OCI-LY3 (cell line): ENCODE results near the gene OCRL.

ENCODE experiments used
- EZH2phosphoT487 ChIP-seq: fragments of 200-600 bp; shearing (Covaris generic); IDR thresholded peaks from 2 replicates; pipeline ENCODE4 v1.6.1; 2018; ENCODE audit warnings: antibody characterized with exemption, mixed run types, low read depth
- TF ChIP-seq, protein P1 (sequence below): fragments of 200-600, 300-600 bp; sonication (generic); IDR thresholded peaks from 2 replicates; pipeline ENCODE4 v1.5.1; 2014; ENCODE audit warnings: antibody characterized with exemption, low read length, low read depth

DNA sequence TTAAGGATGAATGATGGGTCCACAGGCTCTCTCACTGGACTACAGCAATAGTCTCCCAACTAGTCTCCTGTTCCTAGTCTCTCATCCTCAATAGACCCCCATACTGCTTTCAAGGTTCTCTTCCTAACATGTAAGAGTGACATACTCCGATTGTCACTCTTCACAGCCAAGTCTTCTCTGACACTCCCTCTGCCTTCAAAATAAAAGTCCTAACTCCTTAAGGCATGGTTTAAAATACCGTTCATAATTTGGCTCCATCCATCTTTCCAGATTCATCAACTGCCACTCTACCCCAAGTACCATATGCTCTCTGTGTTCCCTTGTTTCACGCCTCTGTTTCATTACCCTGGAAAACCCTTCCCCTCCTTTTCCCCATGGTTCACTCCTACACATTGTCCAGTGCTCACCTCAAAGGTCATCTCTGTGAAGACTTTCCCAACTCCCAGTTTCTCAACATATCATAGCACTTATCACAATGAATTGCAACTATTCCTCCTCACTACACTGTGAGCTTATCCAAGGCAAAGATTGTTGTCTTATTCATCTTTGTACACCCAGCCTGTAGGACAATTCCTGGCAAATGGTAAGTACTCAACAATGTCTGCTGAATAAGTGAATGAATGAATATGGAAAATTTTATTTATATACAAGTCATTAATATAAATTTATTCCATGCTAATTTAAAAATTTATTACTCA, 42.8 kb upstream of the OCRL start:
- TF ChIP-seq, protein P1, sequence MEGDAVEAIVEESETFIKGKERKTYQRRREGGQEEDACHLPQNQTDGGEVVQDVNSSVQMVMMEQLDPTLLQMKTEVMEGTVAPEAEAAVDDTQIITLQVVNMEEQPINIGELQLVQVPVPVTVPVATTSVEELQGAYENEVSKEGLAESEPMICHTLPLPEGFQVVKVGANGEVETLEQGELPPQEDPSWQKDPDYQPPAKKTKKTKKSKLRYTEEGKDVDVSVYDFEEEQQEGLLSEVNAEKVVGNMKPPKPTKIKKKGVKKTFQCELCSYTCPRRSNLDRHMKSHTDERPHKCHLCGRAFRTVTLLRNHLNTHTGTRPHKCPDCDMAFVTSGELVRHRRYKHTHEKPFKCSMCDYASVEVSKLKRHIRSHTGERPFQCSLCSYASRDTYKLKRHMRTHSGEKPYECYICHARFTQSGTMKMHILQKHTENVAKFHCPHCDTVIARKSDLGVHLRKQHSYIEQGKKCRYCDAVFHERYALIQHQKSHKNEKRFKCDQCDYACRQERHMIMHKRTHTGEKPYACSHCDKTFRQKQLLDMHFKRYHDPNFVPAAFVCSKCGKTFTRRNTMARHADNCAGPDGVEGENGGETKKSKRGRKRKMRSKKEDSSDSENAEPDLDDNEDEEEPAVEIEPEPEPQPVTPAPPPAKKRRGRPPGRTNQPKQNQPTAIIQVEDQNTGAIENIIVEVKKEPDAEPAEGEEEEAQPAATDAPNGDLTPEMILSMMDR, result no peak
- no peak for TF ChIP-seq EZH2phosphoT487
